Endodermal cell (in vitro differentiated cells): ENCODE measurements around the gene CNIH2. TPM values are rescaled to one million over a fixed set of nuclear protein-coding genes. Genes with fewer than 3 reads are reported as not detected.

Experiments
- DNase-seq: peaks from one replicate; pipeline ENCODE4 v3.0.0-alpha.2; 2017
- H3K27ac ChIP-seq: 2 replicates; pipeline ENCODE4 v1.5.1; 2013; ENCODE audit warnings: mild to moderate bottlenecking, low read depth, low read length, moderate library complexity
- H3K27me3 ChIP-seq: 2 replicates; pipeline ENCODE4 v1.6.1; 2013; ENCODE audit warnings: mild to moderate bottlenecking, low read length, moderate library complexity; ENCODE audit not compliant: insufficient read depth, control insufficient read depth, poor library complexity, severe bottlenecking
- H3K36me3 ChIP-seq: 2 replicates; pipeline ENCODE4 v1.7.0; 2013; ENCODE audit warnings: mild to moderate bottlenecking, low read length, moderate library complexity; ENCODE audit not compliant: control insufficient read depth, insufficient read depth
- H3K4me1 ChIP-seq: one replicate; pipeline ENCODE4 v1.7.0; 2013; ENCODE audit warnings: low read length; ENCODE audit not compliant: control insufficient read depth, insufficient read depth
- H3K4me3 ChIP-seq: 2 replicates; pipeline ENCODE4 v1.5.1; 2013; ENCODE audit warnings: mild to moderate bottlenecking, low read length, moderate library complexity
- H3K9ac ChIP-seq: 2 replicates; pipeline ENCODE4 v1.6.1; 2013; ENCODE audit warnings: mild to moderate bottlenecking, low read length, moderate library complexity; ENCODE audit not compliant: poor library complexity, severe bottlenecking; ENCODE audit errors: extremely low read depth
- H3K9me3 ChIP-seq: 2 replicates; pipeline ENCODE4 v1.6.1; 2013; ENCODE audit warnings: mild to moderate bottlenecking, low read length, moderate library complexity; ENCODE audit not compliant: control insufficient read depth
- H3K27ac Mint-ChIP-seq: 2 replicates; pipeline ENCODE4 v1.8.0; 2020; ENCODE audit warnings: mixed read lengths
- H3K27me3 Mint-ChIP-seq: 2 replicates; pipeline ENCODE4 v1.8.0; 2021; ENCODE audit warnings: mild to moderate bottlenecking, mixed read lengths; ENCODE audit not compliant: insufficient read depth
- H3K36me3 Mint-ChIP-seq: 2 replicates; pipeline ENCODE4 v1.8.0; 2020; ENCODE audit warnings: low read depth, mixed read lengths
- H3K4me1 Mint-ChIP-seq: 2 replicates; pipeline ENCODE4 v1.8.0; 2020; ENCODE audit warnings: mixed read lengths
- H3K4me3 Mint-ChIP-seq: 2 replicates; pipeline ENCODE4 v1.8.0; 2020; ENCODE audit warnings: mild to moderate bottlenecking, moderate library complexity, mixed read lengths
- H3K9me3 Mint-ChIP-seq: 2 replicates; pipeline ENCODE4 v1.8.0; 2020; ENCODE audit warnings: mild to moderate bottlenecking, mixed read lengths
- CTCF ChIP-seq: fragments of 200-600 bp; sonication (generic); conservative IDR thresholded peaks from 2 replicates; pipeline ENCODE4 v1.5.0; 2021; ENCODE audit warnings: antibody characterized with exemption, mild to moderate bottlenecking
- WGBS, 2 experiments: methylation state at CpG; one replicate each; pipeline versions ENCODE4 v1.1.5 to v1.1.7; 2013; ENCODE audit warnings: missing lambda C conversion rate in 2 of 2, mixed read lengths in 1 of 2; ENCODE audit not compliant: insufficient coverage in 1 of 2, insufficient read length in 1 of 2; 5-methylcytosine and 5-hydroxymethylcytosine counted together
- total RNA-seq, 2 donors: library from RNA; stranded (reverse); fragmentation: NEBNext Ultra II Directional in 1 of 2; extraction: Animal tissue kit (Norgen Biotek cat#: 25700) in 1 of 2; gene quantifications; 2 replicates in 1 of 2; 3 replicates in 1 of 2; pipeline ENCODE4 v1.2.1, GENCODE V29; 2021

The CNIH2 gene
- total RNA-seq, 2 donors from 2014 or later = 3.5 to 3.8 TPM

GRCh38 chr11:66314186-66314501 lies 36.2 kb downstream of the CNIH2 start:
- H3K27me3 Mint-ChIP-seq = peaks cover 24% of the 10 kb centered on the region

GRCh38 chr11:66314561-66315497 lies 36.9 kb downstream of the CNIH2 start:
- H3K27ac Mint-ChIP-seq = no peak overlapping the region
- H3K27me3 ChIP-seq = no peaks in the 10 kb centered on the region
- no peak overlapping the region for H3K4me3 Mint-ChIP-seq
- no peaks in the 10 kb centered on the region for H3K36me3 Mint-ChIP-seq
- no peak for DNase-seq
- H3K36me3 ChIP-seq = no peaks in the 10 kb centered on the region
- peaks cover 9% of the 10 kb centered on the region for H3K4me1 Mint-ChIP-seq
- peaks cover 3% of the 10 kb centered on the region for H3K4me1 ChIP-seq
- peaks cover 22% of the 10 kb centered on the region for H3K27me3 Mint-ChIP-seq
- no peak overlapping the region for H3K9ac ChIP-seq
- H3K9me3 ChIP-seq = no peaks in the 10 kb centered on the region
- TF ChIP-seq CTCF = no peak
- WGBS, 2 experiments = 92 to 96% methylated on average over 13 to 17 of the region's 17 CpGs
- H3K27ac ChIP-seq = no peak overlapping the region
- peaks cover 13% of the 10 kb centered on the region for H3K9me3 Mint-ChIP-seq
- no peak overlapping the region for H3K4me3 ChIP-seq

More at GRCh38 chr11:66314186-66314501, 36.2 kb downstream of the CNIH2 start:
- peaks cover 3% of the 10 kb centered on the region for H3K4me1 ChIP-seq
- 80% methylated on average over 1 of the region's 1 CpG; no CpG with 5 or more reads in 1 of the 2 experiments for WGBS, 2 experiments
- no peaks in the 10 kb centered on the region for H3K36me3 ChIP-seq
- H3K27ac Mint-ChIP-seq = no peak overlapping the region
- no peaks in the 10 kb centered on the region for H3K27me3 ChIP-seq
- no peaks in the 10 kb centered on the region for H3K36me3 Mint-ChIP-seq
- H3K4me3 ChIP-seq = no peak overlapping the region
- H3K9me3 ChIP-seq = no peaks in the 10 kb centered on the region
- peaks cover 9% of the 10 kb centered on the region for H3K4me1 Mint-ChIP-seq
- no peak for TF ChIP-seq CTCF
- H3K4me3 Mint-ChIP-seq = peak overlapping the region; percentile 72
- no peak for DNase-seq
- H3K27ac ChIP-seq = no peak overlapping the region
- no peak overlapping the region for H3K9ac ChIP-seq
- H3K9me3 Mint-ChIP-seq = peaks cover 6% of the 10 kb centered on the region

GRCh38 chr11:66315498-66315885 lies 37.5 kb downstream of the CNIH2 start:
- Histone ChIP-seq H3K27me3 (no peaks in the 10 kb centered on the region), H3K4me1 (peaks cover 3% of the 10 kb centered on the region), H3K9me3 (no peaks in the 10 kb centered on the region), H3K36me3 (no peaks in the 10 kb centered on the region), H3K27ac (no peak overlapping the region), H3K4me3 (no peak overlapping the region), H3K9ac (no peak overlapping the region)
- no peak for TF ChIP-seq CTCF
- DNase-seq = no peak
- peaks cover 19% of the 10 kb centered on the region for H3K9me3 Mint-ChIP-seq
- peaks cover 9% of the 10 kb centered on the region for H3K4me1 Mint-ChIP-seq
- no peaks in the 10 kb centered on the region for H3K36me3 Mint-ChIP-seq
- no peak overlapping the region for H3K4me3 Mint-ChIP-seq
- no peak overlapping the region for H3K27ac Mint-ChIP-seq
- 95% methylated on average over 10 to 14 of the region's 14 CpGs for WGBS, 2 experiments
- H3K27me3 Mint-ChIP-seq = peaks cover 25% of the 10 kb centered on the region
